OCI-LY3 (cell line): Measurements from ENCODE around the gene SKAP2.

Experiments
- H2AFZ ChIP-seq: fragments of 200-600, 300-600 bp; shearing (Covaris generic); 2 replicates; pipeline ENCODE4 v1.6.0; 2014; ENCODE audit warnings: antibody characterized with exemption, low read depth, low read length
- H3K27ac ChIP-seq: fragments of 200-600, 300-600 bp; sonication (generic); 2 replicates; pipeline ENCODE4 v1.5.1; 2014; ENCODE audit warnings: mild to moderate bottlenecking, low read length, moderate library complexity, mixed read lengths
- H3K27me3 ChIP-seq: fragments of 200-600, 300-600 bp; sonication (generic); 2 replicates; pipeline ENCODE4 v1.6.1; 2014; ENCODE audit warnings: low read depth, low read length, mixed read lengths
- H3K36me3 ChIP-seq: fragments of 200-600, 300-600 bp; sonication (generic); replicated peaks from 2 replicates; pipeline ENCODE3; 2014; ENCODE audit warnings: low read depth, low read length, mixed read lengths
- H3K4me1 ChIP-seq: fragments of 300-600, 200-600 bp; sonication (generic); 2 replicates; pipeline ENCODE4 v1.6.1; 2014; ENCODE audit warnings: low read length, mixed read lengths
- H3K4me2 ChIP-seq: fragments of 200-600, 300-600 bp; sonication (generic); 2 replicates; pipeline ENCODE4 v1.6.1; 2014; ENCODE audit warnings: low read length, mixed read lengths
- H3K4me3 ChIP-seq: fragments of 300-600, 200-600 bp; sonication (generic); 2 replicates; pipeline ENCODE4 v1.5.1; 2014; ENCODE audit warnings: antibody characterized with exemption, mild to moderate bottlenecking, low read length, moderate library complexity
- H3K79me2 ChIP-seq: fragments of 300-600, 200-600 bp; shearing (Covaris generic); 2 replicates; pipeline ENCODE4 v1.6.1; 2014; ENCODE audit warnings: mild to moderate bottlenecking, low read length, mixed read lengths
- H3K9ac ChIP-seq: fragments of 300-600, 200-600 bp; shearing (Covaris generic); 2 replicates; pipeline ENCODE4 v1.6.0; 2014; ENCODE audit warnings: mild to moderate bottlenecking, low read length, moderate library complexity
- H3K9me3 ChIP-seq: fragments of 200-600, 300-600 bp; shearing (Covaris generic); 2 replicates; pipeline ENCODE4 v1.6.1; 2014; ENCODE audit warnings: low read length, mixed read lengths; ENCODE audit not compliant: insufficient read depth
- H4K20me1 ChIP-seq: fragments of 200-600, 300-600 bp; sonication (generic); 2 replicates; pipeline ENCODE4 v1.6.1; 2016; ENCODE audit warnings: low read length, mixed read lengths; ENCODE audit not compliant: insufficient read depth
- CTCF ChIP-seq: fragments of 200-600, 300-600 bp; sonication (generic); IDR thresholded peaks from 2 replicates; pipeline ENCODE4 v1.5.1; 2014; ENCODE audit warnings: antibody characterized with exemption, low read length, low read depth
- EZH2phosphoT487 ChIP-seq: fragments of 200-600 bp; shearing (Covaris generic); IDR thresholded peaks from 2 replicates; pipeline ENCODE4 v1.6.1; 2018; ENCODE audit warnings: antibody characterized with exemption, mixed run types, low read depth

Gene SKAP2

DNA sequence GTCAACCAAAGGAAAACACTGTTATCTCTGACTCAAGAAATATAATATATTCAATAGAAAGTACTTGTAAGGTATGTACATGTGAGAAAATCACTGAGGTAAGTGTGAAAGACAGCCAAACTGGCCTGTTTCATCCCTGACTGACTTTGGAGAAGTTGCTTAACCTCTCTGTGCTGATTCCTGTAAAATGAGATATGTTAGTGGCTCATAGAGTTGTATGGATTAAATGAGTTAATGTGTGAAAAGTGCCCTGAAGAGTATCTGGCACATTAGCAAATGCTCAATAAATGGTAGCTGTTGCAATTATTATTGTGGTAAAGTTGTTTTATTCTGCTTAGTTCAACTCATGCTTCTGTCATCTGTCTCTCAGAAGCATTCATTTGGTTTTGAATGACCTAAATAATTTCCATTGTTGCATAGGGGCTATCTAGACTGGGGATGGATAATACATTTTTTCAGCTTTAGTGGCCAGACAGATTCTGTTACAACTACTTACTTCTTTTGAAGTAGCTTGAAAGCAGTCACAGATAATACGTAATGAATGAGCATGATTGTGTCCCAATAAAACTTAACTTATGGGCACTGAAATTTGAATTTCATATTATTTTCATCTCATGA is 84.3 kb downstream of the SKAP2 start:
- Histone ChIP-seq H3K4me2 (no peak overlapping the region), H3K27me3 (no peaks in the 10 kb centered on the region), H3K4me1 (no peaks in the 10 kb centered on the region), H3K4me3 (no peak overlapping the region), H3K79me2 (no peaks in the 10 kb centered on the region), H3K9me3 (no peaks in the 10 kb centered on the region), H4K20me1 (no peaks in the 10 kb centered on the region), H3K36me3 (no peaks in the 10 kb centered on the region), H3K27ac (no peak overlapping the region), H2AFZ (no peak overlapping the region), H3K9ac (no peak overlapping the region)
- TF ChIP-seq EZH2phosphoT487 (no peak), CTCF (no peak)

- no peak overlapping the region for H3K4me3 ChIP-seq
- no peak for TF ChIP-seq EZH2phosphoT487
- no peak for TF ChIP-seq CTCF
- H3K4me1 ChIP-seq: no peaks in the 10 kb centered on the region
- no peaks in the 10 kb centered on the region for H3K9me3 ChIP-seq
- H3K4me2 ChIP-seq: no peak overlapping the region
- H3K27me3 ChIP-seq: no peaks in the 10 kb centered on the region
- no peaks in the 10 kb centered on the region for H3K36me3 ChIP-seq
- H3K9ac ChIP-seq: no peak overlapping the region
- H3K27ac ChIP-seq: no peak overlapping the region
- H4K20me1 ChIP-seq: no peaks in the 10 kb centered on the region
- H2AFZ ChIP-seq: no peak overlapping the region
- no peaks in the 10 kb centered on the region for H3K79me2 ChIP-seq
Observed at GRCh38 chr7:26777385-26777784, 87.0 kb downstream of the SKAP2 start.

- Histone ChIP-seq H3K4me3 (no peak overlapping the region), H3K27me3 (no peaks in the 10 kb centered on the region), H3K79me2 (no peaks in the 10 kb centered on the region), H3K4me1 (no peaks in the 10 kb centered on the region), H3K9ac (no peak overlapping the region), H4K20me1 (no peaks in the 10 kb centered on the region), H3K27ac (no peak overlapping the region), H2AFZ (no peak overlapping the region), H3K4me2 (no peak overlapping the region), H3K36me3 (no peaks in the 10 kb centered on the region), H3K9me3 (no peaks in the 10 kb centered on the region)
- TF ChIP-seq EZH2phosphoT487: no peak
- no peak for TF ChIP-seq CTCF
Observed at GRCh38 chr7:26760501-26760900, 103.9 kb downstream of the SKAP2 start.

DNA sequence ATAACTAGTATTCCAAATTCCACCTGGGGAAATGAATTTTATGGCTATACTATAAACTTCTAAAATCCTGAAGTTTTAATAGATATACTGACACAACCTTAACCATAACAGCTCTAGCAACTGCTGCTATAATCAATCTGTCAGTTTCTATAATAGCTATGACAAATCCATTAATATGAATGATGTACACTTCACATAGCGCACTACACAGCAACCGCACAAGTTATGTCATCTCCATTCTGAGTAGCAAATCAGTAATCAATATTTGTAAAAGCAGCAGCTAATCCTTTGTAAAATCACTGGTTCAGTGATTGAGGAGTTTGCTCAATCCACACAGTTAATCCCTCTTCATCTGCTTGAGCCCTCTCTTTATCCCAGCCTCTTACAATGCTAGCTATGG is 105.3 kb downstream of the SKAP2 start:
- Histone ChIP-seq H3K27me3 (no peaks in the 10 kb centered on the region), H3K4me1 (no peaks in the 10 kb centered on the region), H3K9me3 (no peaks in the 10 kb centered on the region), H3K36me3 (no peaks in the 10 kb centered on the region), H3K79me2 (no peaks in the 10 kb centered on the region), H4K20me1 (no peaks in the 10 kb centered on the region), H2AFZ (no peak overlapping the region), H3K4me2 (no peak overlapping the region), H3K9ac (no peak overlapping the region), H3K27ac (no peak overlapping the region), H3K4me3 (no peak overlapping the region)
- TF ChIP-seq EZH2phosphoT487 (no peak), CTCF (no peak)
